ENCODE results near the gene WWC2. TPM values are rescaled to one million over a fixed set of nuclear protein-coding genes. Genes with fewer than 3 reads are reported as not detected.
A peak's percentile ranks its signal among the peaks of the same experiment; 100 is the strongest.

Gene WWC2
- polyA plus RNA-seq, 2 of the 4 experiments (the other 2 are of a cell fraction): 14.9 to 26.9 TPM

GRCh38 chr4:183139058-183139750 is 40.1 kb downstream of the WWC2 start (continued):
- no peak for TF ChIP-seq REST (IDR thresholded peaks at IDR 0.05)
- TF ChIP-seq BCL3 (IDR thresholded peaks at IDR 0.05): no peak
- TF ChIP-seq CEBPB (IDR thresholded peaks at IDR 0.05): no peak
- no peak for TF ChIP-seq GATA3 (IDR thresholded peaks at IDR 0.05; ENCODE audit: borderline replicate concordance)
- TF ChIP-seq RFX5 (IDR thresholded peaks at IDR 0.05): no peak
- TF ChIP-seq JUN (IDR thresholded peaks at IDR 0.05): no peak

- Histone ChIP-seq H3K4me3 (no peak overlapping the region), H3K27ac (no peak overlapping the region), H3K9me3 (no peaks in the 10 kb centered on the region), H3K4me2 (no peak overlapping the region), H3K4me1 (peaks cover 17% of the 10 kb centered on the region)
- POLR2A ChIA-PET: no interaction called here
- TF ChIP-seq MAFK (IDR thresholded peaks at IDR 0.05; ENCODE audit: partially characterized antibody) (no peak), MAX (IDR thresholded peaks at IDR 0.05) (no peak)
- 92% methylated on average over 9 of the region's 9 CpGs for WGBS (ENCODE audit: missing lambda C conversion rate)
- CTCF ChIA-PET: no interaction called here
- FAIRE-seq: no peak
- no peak for DNase-seq (ENCODE audit: low read depth in 1 of 2, low spot score in 1 of 2)
- ATAC-seq: no peak
Observed at GRCh38 chr4:183139972-183140570, 41.0 kb downstream of the WWC2 start.

- DNase-seq (ENCODE audit: low read depth in 1 of 2, low spot score in 1 of 2): no peak
- ATAC-seq: peak in 1 of 2 experiments; percentile 23; a peak in 1 of 6 replicates
- no peak for FAIRE-seq
- no peak for TF ChIP-seq MYC (IDR thresholded peaks at IDR 0.05; ENCODE audit: borderline replicate concordance, low read length)
- TF ChIP-seq RFX5 (IDR thresholded peaks at IDR 0.05): no peak
- no peak for TF ChIP-seq CTCF (IDR thresholded peaks at IDR 0.05)
- no peak for TF ChIP-seq EP300 (IDR thresholded peaks at IDR 0.05)
- no peak for TF ChIP-seq NFE2L2 (conservative IDR thresholded peaks at IDR 0.05; ENCODE audit: low read length)
- no peak for TF ChIP-seq ZC3H11A (IDR thresholded peaks at IDR 0.05)
- TF ChIP-seq ZNF302 (CRISPR knock-in tag; IDR thresholded peaks at IDR 0.05): no peak
- TF ChIP-seq USF2 (IDR thresholded peaks at IDR 0.05): no peak
- no peak for TF ChIP-seq HMGXB4 (CRISPR knock-in tag; IDR thresholded peaks at IDR 0.05; ENCODE audit: borderline replicate concordance)
- POLR2A ChIA-PET: no interaction called here
- no peak overlapping the region for H3K27ac ChIP-seq
- CTCF ChIA-PET: interaction anchor here (0.7 to 1.3 kb wide), 2 partner anchors 12 to 203 kb away, joined by 3 read pairs; no protein-coding TSS in a partner anchor
- no peaks in the 10 kb centered on the region for H3K9me3 ChIP-seq
- H3K4me3 ChIP-seq: no peak overlapping the region
- peaks cover 17% of the 10 kb centered on the region for H3K4me1 ChIP-seq
- H3K4me2 ChIP-seq: no peak overlapping the region
- 56% methylated on average over 2 of the region's 2 CpGs for WGBS (ENCODE audit: missing lambda C conversion rate)
Observed at GRCh38 chr4:183140911-183141320, 41.9 kb downstream of the WWC2 start.

All from A549 (cell line).